GM10847 (cell line): Measurements from ENCODE around the gene RRP7A.

Experiments
- POLR2A ChIP-seq: IDR thresholded peaks from 2 replicates; pipeline ENCODE4 v1.6.1; 2011; ENCODE audit not compliant: insufficient read length; ENCODE audit errors: extremely low read depth

RRP7A gene

GRCh38 chr22:42471441-42471840 lies 48.2 kb downstream of the RRP7A start:
- TF ChIP-seq POLR2A = no peak

GRCh38 chr22:42470366-42471082 lies 49.1 kb downstream of the RRP7A start:
- TF ChIP-seq POLR2A = no peak

- TF ChIP-seq POLR2A = no peak
Measured at GRCh38 chr22:42468841-42469240, 50.8 kb downstream of the RRP7A start.

- no peak for TF ChIP-seq POLR2A
Measured at GRCh38 chr22:42462016-42462415, 57.6 kb downstream of the RRP7A start.

- no peak for TF ChIP-seq POLR2A
Measured at GRCh38 chr22:42461511-42461910, 58.1 kb downstream of the RRP7A start.
